HL-60 (cell line): ENCODE data around the gene FAM174C.

Experiments
- DNase-seq, 2 experiments: peaks; one replicate each; pipeline ENCODE4 v3.0.0-alpha.2; 2010 to 2020; ENCODE audit warnings: low read depth in 1 of 2, low spot score in 1 of 2
- H3K27ac ChIP-seq: fragments of 250-450 bp; sonication (Bioruptor Pico); replicated peaks from 2 replicates; pipeline ENCODE4 v1.5.1; 2020; ENCODE audit warnings: mild to moderate bottlenecking, moderate library complexity
- H3K27me3 ChIP-seq: fragments of 250-450 bp; sonication (Bioruptor Pico); 2 replicates; pipeline ENCODE4 v1.5.1; 2021; ENCODE audit warnings: mild to moderate bottlenecking, moderate library complexity; ENCODE audit not compliant: insufficient read depth, poor library complexity, severe bottlenecking
- H3K4me3 ChIP-seq: replicated peaks from 2 replicates; pipeline ENCODE4 v1.5.1; 2011; ENCODE audit warnings: mild to moderate bottlenecking, control low read depth, low read length; ENCODE audit not compliant: insufficient read depth
- CTCF ChIP-seq: IDR thresholded peaks from one replicate; pipeline ENCODE4 v1.5.1; 2011; ENCODE audit warnings: low read length, control low read depth, inconsistent platforms; ENCODE audit not compliant: insufficient read depth
- GABPA ChIP-seq: IDR thresholded peaks from 2 replicates; pipeline ENCODE4 v1.6.1; 2012; ENCODE audit warnings: low read depth
- POLR2AphosphoS5 ChIP-seq: IDR thresholded peaks from 2 replicates; pipeline ENCODE4 v1.6.1; 2012; ENCODE audit warnings: low read depth
- REST ChIP-seq: IDR thresholded peaks from 2 replicates; pipeline ENCODE4 v1.6.1; 2012; ENCODE audit warnings: low read depth; ENCODE audit not compliant: insufficient replicate concordance
- SPI1 ChIP-seq: IDR thresholded peaks from 2 replicates; pipeline ENCODE4 v1.6.1; 2012; ENCODE audit warnings: low read depth, mild to moderate bottlenecking, borderline replicate concordance

FAM174C gene

GRCh38 chr19:1322198-1322981 is 47.1 kb downstream of the FAM174C start:
- no peak overlapping the region for H3K4me3 ChIP-seq
- H3K27me3 ChIP-seq: peaks cover 26% of the 10 kb centered on the region
- H3K27ac ChIP-seq: no peak overlapping the region
- no peak for DNase-seq
- TF ChIP-seq POLR2AphosphoS5 (no peak), SPI1 (no peak), REST (no peak), GABPA (no peak), CTCF (no peak)

- DNase-seq: no peak
- Histone ChIP-seq H3K27me3 (peaks cover 22% of the 10 kb centered on the region), H3K27ac (no peak overlapping the region), H3K4me3 (no peak overlapping the region)
- TF ChIP-seq POLR2AphosphoS5: no peak
- no peak for TF ChIP-seq SPI1
- TF ChIP-seq GABPA: no peak
- TF ChIP-seq REST: no peak
- TF ChIP-seq CTCF: no peak
Observed at GRCh38 chr19:1324249-1324805, 49.0 kb downstream of the FAM174C start.

GRCh38 chr19:1324806-1325567 is 49.7 kb downstream of the FAM174C start:
- Histone ChIP-seq H3K27ac (no peak overlapping the region), H3K4me3 (peak overlapping the region; percentile 2; the same call in 1 of the 2 replicates), H3K27me3 (peaks cover 22% of the 10 kb centered on the region)
- TF ChIP-seq SPI1: no peak
- no peak for TF ChIP-seq CTCF
- TF ChIP-seq GABPA: no peak
- TF ChIP-seq REST: no peak
- no peak for TF ChIP-seq POLR2AphosphoS5
- DNase-seq: peak; percentile 18 to 25
